Stomach (tissue), 4 donors: Measurements from ENCODE around the gene MYH11.

Experiments
- CTCF ChIP-seq, 7 experiments: fragments of 450-650 bp in 4 of 7; fragments of 200-600 bp in 3 of 7; sonication (generic) in 3 of 7; IDR thresholded peaks; one replicate each; pipeline ENCODE4 v1.5.1; 2016 to 2019; ENCODE audit warnings: antibody characterized with exemption in 7 of 7, control low read depth in 2 of 7, mild to moderate bottlenecking in 1 of 7
- EP300 ChIP-seq: sonication (generic); formaldehyde crosslinking; IDR thresholded peaks from one replicate; pipeline ENCODE4 v1.6.1; 2017; ENCODE audit warnings: antibody characterized with exemption
- POLR2A ChIP-seq, 4 donors: fragments of 450-650 bp; IDR thresholded peaks; one replicate each; pipeline ENCODE4 v1.6.1; 2016; ENCODE audit warnings: antibody characterized with exemption in 4 of 4, control low read depth in 2 of 4, mild to moderate bottlenecking in 1 of 4, moderate library complexity in 1 of 4

GRCh38 chr16:15699819-15700218 is 157.0 kb downstream of the MYH11 start:
- TF ChIP-seq CTCF (IDR thresholded peaks at IDR 0.05) (no peak), EP300 (no peak), POLR2A (IDR thresholded peaks at IDR 0.05) (no peak)
